ENCODE measurements around the gene ELF4.

The ELF4 gene

DNA sequence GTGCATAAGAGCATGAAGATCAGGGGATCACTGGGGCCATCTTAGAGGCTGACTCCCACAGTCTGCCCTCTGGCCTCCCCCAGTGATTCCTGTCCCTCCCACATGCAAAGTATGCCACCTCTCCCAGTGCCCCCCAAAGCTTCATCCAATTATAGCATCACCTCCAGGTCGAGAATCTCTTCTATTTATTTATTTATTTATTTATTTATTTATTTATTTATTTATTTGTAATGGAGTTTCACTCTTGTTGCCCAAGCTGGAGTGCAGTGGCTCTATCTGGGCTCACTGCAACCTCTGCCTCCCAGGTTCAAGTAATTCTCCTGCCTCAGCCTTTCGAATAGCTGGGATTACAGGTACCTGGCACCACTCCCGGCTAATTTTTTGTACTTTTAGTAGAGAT, 77.7 kb downstream of the ELF4 start:
- no peak for DNase-seq

DNA sequence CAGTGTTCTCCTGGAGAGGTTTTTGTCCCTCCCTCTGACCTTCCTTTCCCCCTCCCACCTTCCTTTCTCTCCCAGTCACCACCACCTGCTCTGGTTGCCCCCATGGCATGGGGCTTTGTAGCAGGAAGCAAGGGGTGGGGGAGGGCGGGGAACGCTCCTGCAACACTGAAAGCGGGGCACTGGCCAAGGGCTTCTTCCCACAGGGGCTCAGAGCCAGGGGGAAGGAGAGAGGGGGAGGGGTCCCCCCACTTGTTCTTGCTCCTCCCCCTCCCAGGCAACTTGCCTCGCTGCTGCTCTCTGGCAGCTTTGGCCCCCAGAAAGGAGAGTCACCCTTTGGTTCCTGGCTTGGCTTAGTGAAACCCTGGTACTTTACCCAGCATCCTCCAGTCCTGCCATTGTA, 79.5 kb downstream of the ELF4 start:
- DNase-seq, result no peak

DNA sequence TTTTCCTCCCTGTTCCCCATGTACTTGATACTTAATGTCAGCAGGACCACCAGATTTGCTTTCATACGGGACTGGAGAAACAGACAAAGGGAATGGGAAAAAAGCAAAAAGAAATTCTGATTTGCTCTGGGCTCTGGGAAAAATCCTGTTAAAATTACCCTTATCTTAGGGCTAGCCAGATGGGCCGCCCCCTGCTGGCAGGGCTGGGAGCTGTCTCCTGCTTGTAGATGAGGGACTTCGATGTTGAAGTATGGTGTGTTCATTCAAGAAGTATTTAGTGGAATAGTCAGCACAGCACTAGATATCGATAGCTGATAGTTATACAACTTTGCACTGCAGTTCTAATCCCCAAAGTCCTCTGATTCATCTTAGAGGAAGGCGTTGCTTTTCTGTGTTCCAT, 82.1 kb downstream of the ELF4 start:
- DNase-seq, result peak; percentile 55

DNA sequence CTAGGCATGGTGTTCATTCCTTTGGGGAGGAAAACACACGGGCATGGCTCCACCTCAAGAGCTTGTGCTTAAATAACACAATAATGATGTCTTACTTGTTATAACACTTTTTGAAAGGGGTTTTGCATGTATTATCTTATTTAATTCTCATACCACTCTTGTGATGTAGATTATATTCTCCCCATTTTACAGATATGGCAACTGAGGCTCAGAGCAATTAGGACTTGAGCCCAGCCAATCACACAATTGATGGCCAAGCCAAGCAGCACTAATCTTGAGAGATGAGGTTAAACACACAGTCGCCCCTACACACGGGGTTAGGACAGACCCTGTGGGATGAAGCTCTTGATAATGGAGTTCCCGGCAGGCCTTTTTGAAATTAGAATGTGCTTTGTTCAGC, 82.7 kb downstream of the ELF4 start:
- DNase-seq, result no peak

GRCh38 chrX:130025256-130025655, 85.0 kb downstream of the ELF4 start:
- DNase-seq, result peak; percentile 5

GRCh38 chrX:130024127-130024526, 86.2 kb downstream of the ELF4 start:
- peak; percentile 92 for DNase-seq

- no peak for DNase-seq
Measured at GRCh38 chrX:130020661-130021324, 89.5 kb downstream of the ELF4 start.

DNA sequence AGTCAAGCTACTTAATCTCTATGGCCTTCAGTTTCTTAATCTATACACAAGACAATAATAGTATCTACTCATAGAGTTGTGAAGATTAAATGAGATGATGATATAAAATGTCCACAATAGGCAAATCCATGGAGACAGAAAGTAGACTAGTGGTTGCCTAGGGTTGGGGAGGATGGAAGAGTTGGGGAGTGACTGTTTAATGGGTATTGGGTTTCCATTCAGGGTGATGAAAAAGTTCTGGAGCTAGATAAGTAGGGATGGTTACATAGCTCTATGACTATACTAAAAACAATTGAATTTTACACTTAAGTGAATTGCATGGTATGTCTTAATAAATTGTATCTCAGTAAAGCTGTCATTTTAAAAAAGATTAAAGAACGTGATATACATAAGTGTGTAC, 92.2 kb downstream of the ELF4 start:
- DNase-seq, result no peak

- DNase-seq, result no peak
Measured at GRCh38 chrX:130015181-130015580, 95.1 kb downstream of the ELF4 start.
